ENCODE data around the gene FAM76A.
A peak's percentile ranks its signal among the peaks of the same experiment; 100 is the strongest.
"Not testable (repeated sequence)": the region's sequence is repeated elsewhere in the genome, so short reads cannot be mapped to it uniquely, and the experiment has no call there.

The FAM76A gene

DNA sequence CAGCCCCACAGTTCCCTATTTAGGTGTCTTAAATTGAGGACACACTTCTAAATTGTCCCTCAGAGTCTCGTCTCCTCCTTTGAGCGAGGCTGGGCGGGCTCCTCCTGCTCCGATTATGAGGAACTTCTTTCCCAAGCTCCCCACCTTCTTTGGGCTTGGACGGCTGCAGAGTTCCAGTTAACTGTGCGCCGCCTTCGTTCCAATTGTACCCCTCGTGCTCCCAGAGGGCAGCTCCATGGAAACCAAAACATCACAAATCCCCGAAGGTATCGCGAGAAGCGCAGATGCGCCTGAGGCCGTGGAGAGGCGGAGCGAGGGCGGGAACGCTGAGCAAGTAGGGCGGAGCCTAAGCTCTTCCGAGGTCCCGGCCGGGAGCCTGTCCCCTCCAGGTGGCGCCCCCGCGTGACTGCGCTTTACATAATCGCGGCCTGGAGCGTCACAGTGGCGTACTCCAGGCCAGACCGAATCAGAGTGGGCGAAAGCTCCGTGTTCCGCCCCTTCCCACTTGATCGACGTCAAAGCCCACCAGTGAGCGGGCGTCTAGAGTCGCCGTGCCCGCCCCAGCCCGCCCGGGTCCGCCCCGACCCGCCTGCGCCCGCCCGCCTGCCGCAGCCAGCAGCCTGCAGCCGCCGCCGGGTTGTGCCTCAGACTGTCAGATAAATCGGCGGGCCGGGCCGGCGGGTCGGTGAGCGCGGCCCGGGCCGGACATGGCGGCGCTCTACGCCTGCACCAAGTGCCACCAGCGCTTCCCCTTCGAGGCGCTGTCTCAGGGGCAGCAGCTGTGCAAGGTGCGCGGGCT is at the start of gene FAM76A:
FAM76A (plus strand) TSS at position 588 of the 799 bp plus-strand sequence; CDS start at position 708, 120 bp downstream.
- peak; percentile 98 for DNase-seq

DNA sequence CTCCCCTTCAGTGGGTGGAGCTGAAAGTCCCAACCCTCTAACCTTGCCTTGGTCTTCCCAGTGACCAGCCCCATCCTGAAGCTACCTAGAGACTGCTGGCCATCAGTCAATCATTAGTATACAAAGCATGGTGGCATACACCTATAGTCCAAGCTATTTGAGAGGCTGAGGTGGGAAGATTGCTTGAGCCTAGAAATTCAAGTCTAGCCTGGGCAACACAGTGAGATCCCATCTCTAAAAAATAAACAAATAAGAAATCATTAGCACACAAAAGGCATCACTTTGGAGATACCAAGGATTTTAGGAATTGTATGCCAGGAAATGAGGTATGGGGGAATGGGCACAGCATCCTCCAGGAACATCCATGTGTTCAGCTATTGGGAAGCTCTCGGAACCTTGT is 49.4 kb upstream of the FAM76A start:
- no peak for DNase-seq

DNA sequence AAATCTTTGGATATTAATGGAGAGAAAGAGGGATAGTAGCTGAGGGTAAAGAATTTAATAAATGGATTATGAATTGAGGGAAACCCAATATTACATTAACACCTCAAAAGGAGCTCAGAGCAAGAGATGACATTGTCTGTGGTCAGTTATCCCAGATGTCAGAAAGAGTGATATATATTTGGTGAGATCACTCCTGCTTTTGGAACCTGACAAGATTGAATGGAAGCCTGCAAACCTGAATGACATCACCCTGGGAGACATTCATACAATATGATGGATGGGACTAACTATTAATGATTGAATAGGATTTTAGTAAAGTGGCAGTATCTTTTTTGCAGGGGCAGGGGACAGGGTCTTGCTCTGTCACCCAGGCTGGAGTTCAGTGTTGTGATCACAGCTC is 47.0 kb upstream of the FAM76A start:
- DNase-seq, result no peak

DNA sequence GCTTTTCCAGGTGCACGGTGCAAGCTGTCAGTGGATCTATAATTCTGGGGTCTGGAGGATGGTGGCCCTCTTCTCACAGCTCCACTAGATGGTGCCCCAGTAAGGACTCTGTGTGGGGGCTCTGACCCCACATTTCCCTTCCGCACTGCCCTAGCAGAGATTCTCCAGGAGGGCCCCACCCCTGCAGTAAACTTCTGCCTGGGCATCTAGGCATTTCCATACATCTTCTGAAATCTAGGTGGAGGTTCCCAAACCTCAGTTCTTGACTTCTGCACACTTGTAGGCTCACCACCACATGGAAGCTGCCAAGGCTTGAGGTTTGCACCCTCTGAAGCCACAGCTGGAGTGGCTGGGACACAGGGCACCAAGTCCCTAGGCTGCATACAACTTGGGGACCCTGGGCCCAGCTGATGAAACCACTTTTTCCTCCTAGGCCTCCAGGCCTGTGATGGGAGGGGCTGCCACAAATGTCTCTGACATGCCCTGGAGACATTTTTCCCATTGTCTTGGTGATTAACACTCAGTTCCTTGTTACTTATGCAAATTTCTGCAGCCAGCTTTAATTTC is 45.5 kb upstream of the FAM76A start:
- not testable (repeated sequence) for DNase-seq

DNA sequence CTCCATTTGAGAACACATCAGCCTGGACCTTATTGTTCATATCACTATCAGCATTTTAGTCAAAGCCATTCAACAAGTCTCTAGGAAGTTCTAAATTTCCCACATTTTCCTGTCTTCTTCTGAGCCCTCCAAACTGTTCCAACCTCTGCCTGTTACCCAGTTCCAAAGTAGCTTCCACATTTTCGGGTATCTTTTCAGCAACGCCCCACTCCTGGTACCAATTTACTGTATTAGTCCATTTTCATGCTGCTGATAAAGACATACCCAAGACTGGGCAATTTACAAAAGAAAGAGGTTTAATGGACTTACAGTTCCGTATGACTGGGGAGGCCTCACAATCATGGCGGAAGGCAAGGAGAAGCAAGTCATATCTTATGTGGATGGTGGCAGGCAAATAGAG is 44.2 kb upstream of the FAM76A start:
- DNase-seq, result not testable (repeated sequence)

DNA sequence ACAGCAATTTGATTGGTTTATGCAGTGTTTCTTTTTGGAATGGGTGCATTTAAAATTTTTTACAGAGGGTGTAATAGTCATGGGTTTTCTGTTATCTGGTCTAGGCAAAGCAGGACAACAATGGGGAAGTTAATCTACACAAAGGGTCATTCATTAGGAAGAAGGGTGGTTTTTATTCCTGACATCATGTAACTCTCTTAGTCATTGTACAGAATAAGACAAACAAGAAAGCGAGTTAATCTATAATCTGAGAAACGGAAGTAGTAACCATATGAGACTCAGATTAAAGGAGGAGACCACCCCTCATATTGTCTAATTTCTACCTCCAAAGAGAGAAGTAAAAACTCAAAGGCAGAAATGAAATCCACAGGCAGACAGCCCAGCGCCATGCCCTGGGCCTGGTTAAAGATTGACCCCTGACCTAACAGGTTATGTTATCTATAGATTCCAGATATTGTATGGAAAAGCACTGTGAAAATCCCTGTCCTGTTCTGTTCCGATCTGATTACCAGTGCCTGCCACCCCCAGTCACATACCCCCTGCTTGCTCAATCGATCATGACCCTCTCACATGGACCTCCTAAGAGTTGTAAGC is 43.3 kb upstream of the FAM76A start:
- DNase-seq, result no peak

DNA sequence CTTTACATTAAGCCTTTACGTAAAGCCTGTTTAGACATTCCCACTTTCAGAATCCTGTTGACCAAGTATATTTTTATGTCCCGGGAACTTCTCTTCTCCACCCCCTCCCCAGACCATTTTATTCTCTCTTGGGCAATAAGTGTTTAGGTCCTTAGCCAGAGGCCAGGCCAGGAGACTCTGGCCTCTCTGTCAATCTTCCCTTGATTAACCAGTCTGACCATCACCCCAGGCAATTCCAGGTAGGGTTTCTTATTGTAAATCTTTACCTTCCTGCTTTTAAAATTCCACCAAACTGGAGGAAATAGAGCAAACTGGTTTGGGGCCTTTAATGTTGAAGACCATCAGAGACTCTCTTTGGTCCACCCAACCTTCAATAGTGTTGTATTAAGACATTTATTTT is 41.6 kb upstream of the FAM76A start:
- no peak for DNase-seq

DNA sequence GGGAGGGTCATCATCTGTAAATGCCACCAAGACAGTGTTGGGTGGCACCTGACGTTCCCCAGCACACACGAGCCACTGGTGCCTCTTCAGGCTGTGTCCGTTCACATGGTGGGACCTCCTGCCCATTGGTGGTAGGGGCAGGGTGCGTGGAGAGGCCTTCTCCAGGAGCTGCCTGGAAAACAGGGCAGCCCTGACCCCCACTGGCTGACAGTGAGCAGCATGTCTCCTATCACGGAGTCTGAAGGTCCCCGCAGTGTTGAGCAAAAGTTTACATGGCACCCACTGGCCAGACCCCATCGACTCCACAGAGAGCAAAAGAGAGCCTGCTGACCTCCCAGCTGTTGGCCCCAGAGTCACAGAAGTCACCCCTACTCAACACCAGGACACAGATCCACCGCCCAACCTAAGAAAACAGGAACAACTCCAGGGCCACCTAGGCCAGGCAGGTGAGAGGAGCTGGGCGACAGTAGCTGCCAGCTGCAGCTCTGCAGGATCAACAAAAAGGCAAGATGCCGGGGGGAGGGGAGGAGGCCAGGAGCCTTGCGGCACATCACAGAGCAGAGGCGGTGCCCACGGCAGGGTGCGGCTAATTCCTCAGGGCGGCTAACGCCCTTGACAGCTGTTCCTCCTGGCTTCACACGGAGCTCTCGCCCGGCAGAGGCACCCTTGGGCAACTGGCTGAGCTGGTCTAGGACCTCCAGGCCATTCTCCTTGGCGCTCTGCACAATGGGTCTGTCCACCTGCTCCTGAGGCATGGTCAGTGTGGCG is 39.4 kb upstream of the FAM76A start:
- DNase-seq, result no peak

DNA sequence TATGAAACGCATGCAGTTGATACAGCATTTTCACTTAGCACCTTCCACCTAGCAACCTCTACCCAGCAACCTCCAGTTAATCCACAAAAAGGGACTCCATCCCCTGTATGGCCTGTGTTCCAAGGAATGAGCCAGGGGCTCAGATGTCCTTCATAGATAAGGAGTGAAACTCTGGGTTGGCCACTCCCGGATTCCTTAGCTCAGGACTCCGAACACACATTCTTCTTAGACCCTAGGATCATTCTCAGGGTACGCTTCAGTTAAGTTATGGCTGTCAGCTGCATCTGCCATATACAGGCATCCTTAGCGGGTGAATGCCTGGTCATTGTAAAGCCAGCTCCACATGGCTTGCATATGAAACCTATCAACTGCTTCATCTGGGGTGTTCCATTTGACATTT is 37.9 kb upstream of the FAM76A start:
- DNase-seq, result no peak

DNA sequence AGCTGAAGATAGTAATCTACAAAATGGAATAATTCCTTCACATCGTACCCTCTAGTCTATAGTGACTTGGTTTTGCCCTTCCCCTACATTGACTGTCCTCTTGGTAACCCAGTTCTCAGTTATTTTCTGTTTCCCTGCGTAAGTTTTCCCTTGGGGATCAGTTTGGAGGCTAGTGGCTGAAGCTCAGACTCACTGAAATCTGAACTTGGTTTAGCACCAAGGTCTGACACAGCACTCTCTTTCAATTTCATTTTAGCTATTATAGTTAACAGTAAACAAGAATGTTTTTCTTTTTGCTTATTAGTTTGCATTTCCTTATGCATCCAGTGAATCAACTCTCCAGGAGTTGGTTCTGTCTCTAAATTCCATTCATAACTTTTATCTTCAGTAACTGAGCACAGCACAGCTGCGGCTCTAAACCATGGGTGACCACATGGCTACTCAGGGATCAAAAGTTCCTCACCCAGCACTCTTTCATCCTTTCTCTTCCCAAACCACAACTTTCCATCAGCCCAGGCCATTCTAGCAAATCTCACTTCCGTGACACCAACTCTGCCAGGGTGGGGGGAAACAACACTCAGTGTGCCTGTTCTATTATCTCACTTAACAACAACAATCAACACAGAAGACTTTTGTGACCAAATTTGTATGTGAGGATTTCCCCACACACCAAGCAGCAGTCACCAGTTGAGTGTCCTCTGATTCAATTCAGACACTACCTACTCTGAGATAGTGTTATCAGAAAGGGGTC is 36.2 kb upstream of the FAM76A start:
- no peak for DNase-seq

DNA sequence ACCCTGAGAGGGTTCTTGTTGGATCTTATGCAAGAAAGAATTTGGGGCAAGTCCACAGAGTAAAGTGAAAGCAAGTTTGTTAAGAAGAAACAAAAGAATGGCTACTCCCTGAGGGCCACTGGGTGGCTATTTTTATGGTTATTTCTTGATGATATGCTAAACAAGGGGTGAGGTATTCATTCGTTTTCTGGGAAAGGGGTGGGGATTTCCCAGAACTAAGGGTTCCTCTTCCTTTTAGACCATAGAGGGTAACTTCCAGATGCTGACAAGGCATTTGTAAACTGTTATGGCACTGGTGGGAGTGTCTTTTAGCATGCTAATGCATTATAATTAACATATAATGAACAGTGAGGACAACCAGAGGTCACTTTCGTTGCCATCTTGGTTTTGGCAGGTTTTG is 35.6 kb upstream of the FAM76A start:
- DNase-seq, result no peak

DNA sequence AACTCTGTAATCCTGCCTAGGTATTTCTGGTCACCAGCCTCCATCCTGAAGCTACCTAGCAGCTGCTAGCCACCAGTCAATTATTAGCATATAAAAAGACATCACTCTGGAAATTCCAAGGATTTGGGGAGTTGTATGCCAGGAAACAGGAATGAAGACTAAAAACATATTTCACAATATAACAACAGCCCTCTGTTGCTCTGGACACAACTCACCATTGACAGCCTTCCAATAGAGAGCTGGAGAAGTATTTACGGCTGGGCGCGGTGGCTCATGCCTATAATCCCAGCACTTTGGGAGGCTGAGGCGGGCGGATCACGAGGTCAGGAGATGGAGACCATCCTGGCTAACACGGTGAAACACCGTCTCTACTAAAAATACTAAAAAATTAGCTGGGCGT is 28.9 kb upstream of the FAM76A start:
- not testable (repeated sequence) for DNase-seq

DNA sequence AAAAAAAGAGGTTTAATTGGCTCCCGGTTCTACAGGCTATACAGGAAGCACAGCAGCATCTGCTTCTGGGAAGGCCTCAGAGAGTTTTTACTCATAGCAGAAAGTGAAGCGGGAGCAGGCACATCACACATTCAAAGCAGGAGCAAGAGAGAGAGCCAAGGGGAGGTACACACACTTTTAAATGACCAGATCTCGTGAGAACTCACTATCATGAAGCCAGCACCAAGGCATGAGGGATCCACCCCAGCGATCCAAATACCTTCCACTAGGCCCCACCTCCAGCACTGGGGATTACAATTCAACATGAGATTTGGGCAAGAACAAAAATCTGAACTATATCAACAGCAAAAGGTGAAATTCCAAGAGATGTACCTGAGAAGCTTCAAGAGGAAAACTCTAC is 20.8 kb upstream of the FAM76A start:
- DNase-seq, result no peak

DNA sequence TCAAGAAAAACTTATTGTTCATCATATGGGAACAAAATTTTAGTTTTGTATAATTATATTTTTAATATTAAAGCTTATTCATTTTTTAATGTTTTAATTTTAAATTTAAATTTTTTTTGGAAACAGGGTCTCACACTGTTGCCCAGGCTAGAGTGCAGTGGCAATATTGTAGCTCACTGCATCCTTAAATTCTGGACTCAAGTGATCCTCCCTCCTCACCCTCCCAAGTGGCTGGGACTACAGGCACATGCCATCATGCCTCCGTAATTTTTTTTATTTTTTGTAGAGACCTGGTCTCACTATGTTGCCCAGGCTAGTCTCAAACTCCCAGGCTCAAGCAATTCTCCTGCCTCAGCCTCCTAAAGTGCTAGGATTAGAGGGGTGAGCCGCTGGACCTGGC is 20.2 kb upstream of the FAM76A start:
- DNase-seq, result no peak

DNA sequence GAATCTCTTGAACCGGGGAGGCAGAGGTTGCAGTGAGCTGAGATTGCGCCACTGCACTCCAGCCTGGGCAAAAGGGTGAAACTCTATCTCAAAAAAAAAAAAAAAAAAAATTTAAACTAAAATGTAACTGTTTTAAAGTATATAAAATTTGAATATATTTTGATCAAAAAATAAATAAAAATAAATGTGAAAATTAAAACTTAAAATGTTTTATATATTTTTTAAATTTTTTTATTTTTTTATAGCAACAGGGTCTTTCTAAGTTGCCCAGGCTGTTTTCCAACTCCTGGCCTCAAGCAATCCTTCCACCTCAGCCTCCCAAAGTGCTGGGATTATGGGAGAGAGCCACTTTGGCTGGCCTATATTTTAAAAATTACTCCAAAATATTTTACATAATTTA is 15.2 kb upstream of the FAM76A start:
- no peak for DNase-seq

DNA sequence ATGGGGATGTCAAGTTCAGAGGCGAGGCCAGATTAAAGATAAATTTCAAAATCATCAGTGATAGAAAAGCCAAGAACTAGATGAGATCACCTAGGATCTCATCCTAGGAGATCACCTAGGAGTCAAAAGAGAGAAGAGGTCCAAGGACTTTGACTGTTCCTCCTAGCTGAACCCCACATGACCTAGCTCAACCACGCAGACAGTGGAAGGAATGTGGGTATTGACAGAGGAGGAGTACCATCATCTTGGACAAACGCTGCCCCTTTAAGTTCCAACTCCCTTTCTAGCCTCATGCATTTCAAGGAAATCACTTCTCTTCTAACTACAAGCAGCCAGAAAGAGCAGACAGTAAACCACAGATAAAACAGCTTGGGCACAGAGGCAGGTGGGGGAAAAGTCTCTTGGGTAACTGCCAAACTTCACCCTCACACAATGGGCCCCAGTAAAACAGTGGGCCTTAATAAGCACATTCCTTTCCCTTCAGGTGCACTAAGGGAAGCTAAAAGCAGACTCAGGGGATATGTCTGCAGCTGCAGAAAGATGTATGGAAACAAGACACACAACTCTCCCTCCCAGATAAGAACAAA is 12.5 kb upstream of the FAM76A start:
- no peak for DNase-seq

DNA sequence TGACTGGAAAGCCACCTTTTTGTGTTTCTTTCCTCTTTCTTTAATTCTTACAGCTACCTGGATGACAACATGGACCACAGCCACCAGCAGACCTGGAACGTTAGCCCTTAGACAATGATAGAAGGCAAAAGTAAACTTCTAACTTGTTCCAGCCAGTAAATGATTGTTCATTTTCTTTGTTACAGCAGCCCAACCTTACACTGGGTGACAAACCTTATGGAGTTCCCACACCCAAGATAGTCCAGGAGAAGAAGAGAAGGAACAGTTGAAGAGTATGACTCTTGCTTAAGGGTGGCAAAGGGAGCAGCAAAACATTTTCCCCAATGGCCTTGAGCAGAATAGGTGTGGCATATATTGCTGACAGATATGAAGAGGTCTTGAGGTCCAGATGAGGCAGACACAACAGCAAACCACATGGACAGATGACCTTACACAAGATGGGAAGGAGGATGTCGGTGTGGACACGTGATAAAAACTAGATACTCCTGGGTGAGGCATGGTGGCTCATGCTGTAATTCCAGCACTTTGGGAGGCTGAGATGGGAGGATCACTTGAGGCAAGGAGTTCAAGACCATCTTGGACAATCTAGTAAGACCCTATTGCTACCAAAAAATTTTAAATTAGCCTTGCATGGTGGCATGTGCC is 11.8 kb upstream of the FAM76A start:
- no peak for DNase-seq

DNA sequence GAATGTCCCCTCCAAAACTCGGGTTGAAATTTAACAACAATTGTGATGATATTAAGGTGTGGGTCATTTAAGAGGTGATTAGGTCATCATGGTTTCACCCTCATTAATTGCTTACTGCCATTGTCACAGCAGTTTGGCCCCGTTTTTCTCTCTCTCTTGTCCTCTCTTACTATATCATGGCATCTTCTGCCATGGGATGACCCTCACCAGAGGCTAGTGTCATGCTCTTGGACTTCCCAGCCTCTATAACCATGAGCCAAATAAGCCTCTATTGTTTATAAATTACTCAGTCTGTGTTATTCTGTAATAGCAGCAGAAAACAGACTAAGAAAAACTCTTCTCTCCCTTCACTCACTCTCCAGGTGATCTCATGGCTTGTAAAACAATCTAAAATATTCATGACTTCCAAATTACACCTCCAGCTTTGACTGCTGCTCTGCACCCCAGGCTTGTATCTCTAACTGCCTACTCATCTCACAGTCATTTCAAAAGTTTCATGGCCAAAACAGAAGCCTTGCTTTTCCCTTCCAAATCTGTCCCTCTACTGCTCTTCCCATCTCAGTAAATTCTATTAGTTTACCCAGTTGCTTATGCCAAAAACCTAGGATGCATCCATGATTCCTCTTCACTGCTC is 9.4 kb upstream of the FAM76A start:
- no peak for DNase-seq

DNA sequence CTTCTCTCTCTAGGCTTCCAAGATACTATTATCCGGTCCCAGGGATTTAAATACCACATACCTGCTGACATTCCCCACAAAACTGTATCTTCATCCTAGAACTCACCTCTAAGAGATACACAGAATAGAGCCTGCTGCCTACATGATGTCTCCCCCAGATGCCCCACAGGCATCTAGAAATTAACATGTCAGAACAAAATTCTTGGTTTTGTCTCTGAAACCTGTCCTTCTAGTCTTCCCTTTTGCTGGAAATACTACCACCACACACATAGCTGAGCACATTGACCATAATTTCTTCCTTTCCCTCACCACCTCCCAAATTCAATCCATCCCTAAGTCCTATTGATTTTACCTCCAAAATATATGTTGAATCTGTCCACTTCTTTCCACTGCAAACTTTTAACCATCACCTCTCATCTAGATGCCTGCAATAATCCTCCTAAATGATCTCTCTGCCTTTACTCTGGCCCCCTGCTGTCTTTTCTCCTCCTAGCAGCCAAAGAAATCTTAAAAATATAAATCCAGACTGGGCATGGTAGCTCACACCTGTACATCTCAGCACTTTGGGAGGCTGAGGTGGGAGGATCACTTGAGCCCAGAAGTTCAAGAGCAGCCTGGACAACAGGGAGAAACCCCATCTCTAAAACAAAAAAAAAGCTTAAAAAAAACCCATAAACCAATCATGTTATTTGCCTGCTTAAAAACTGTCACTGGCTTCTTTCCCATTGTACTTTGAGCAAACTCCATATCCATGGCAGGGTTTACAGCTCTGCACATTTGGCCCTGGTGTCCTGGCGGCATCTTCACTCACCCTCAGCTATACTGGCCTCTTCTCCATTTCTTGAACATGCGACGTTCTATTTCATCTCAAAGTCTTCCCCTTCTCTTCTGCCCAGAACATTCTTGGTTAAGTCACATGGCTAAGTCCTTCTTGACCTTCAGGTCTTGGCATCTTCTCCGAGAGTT is 6.2 kb upstream of the FAM76A start:
- no peak for DNase-seq

DNA sequence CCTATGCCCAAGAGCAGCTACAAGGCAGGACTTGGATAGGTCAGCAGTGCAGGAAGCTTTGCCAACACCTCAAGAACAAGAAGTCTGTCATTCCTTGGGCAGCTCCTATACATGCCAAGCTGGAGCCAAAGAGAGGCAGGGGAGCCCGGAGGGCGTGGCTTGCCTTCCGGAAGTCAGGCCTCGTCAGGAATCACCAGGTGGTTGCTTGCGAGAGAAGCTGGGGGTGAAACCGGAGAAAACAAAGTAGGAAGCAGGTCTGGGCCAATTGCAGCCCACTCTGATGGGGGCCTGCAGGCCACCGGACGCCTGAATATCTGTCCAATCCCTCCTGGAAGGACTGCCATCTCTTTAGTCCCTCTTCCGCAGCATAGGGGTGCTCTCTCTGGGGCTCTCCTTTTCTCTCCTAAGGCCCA is 794 bp upstream of the FAM76A start:
- DNase-seq, result no peak

Data from amniotic stem cell (primary cell).